NCI-H2227 (cell line): ENCODE data around the gene CNKSR3.

Experiments used
- DNase-seq: peaks from one replicate; lab custom pipeline; 2025; ENCODE audit not compliant: unreplicated experiment; lab: John Stamatoyannopoulos, UW

Gene CNKSR3

GRCh38 chr6:154458565-154459470 lies 51.7 kb downstream of the CNKSR3 start:
- DNase-seq: no peak

GRCh38 chr6:154457881-154458284 lies 52.6 kb downstream of the CNKSR3 start:
- no peak for DNase-seq

GRCh38 chr6:154457046-154457713 lies 53.3 kb downstream of the CNKSR3 start:
- no peak for DNase-seq

- DNase-seq: no peak
Observed at GRCh38 chr6:154453329-154453728, 57.2 kb downstream of the CNKSR3 start.

- DNase-seq: no peak
Observed at GRCh38 chr6:154450498-154450897, 60.0 kb downstream of the CNKSR3 start.

- DNase-seq: no peak
Observed at GRCh38 chr6:154448448-154449096, 61.9 kb downstream of the CNKSR3 start.

GRCh38 chr6:154447954-154448353 lies 62.5 kb downstream of the CNKSR3 start:
- DNase-seq: peak; percentile 10

- no peak for DNase-seq
Observed at GRCh38 chr6:154446984-154447383, 63.5 kb downstream of the CNKSR3 start.

GRCh38 chr6:154445417-154445816 lies 65.1 kb downstream of the CNKSR3 start:
- no peak for DNase-seq

- DNase-seq: no peak
Observed at GRCh38 chr6:154441995-154442310, 68.5 kb downstream of the CNKSR3 start.

GRCh38 chr6:154440422-154441043 lies 70.0 kb downstream of the CNKSR3 start:
- DNase-seq: no peak

GRCh38 chr6:154440022-154440421 lies 70.5 kb downstream of the CNKSR3 start:
- DNase-seq: no peak

- no peak for DNase-seq
Observed at GRCh38 chr6:154438882-154439415, 71.5 kb downstream of the CNKSR3 start.

GRCh38 chr6:154435400-154435945 lies 75.0 kb downstream of the CNKSR3 start:
- no peak for DNase-seq

GRCh38 chr6:154434662-154435061 lies 75.8 kb downstream of the CNKSR3 start:
- no peak for DNase-seq

- no peak for DNase-seq
Observed at GRCh38 chr6:154433477-154434241, 76.8 kb downstream of the CNKSR3 start.

GRCh38 chr6:154432533-154433476 lies 77.7 kb downstream of the CNKSR3 start:
- DNase-seq: no peak

- DNase-seq: no peak
Observed at GRCh38 chr6:154430481-154430919, 80.0 kb downstream of the CNKSR3 start.

- no peak for DNase-seq
Observed at GRCh38 chr6:154429711-154430110, 80.8 kb downstream of the CNKSR3 start.
